GM23338 (cell line): Measurements from ENCODE around the gene HTATSF1. TPM values are rescaled to one million over a fixed set of nuclear protein-coding genes. Genes with fewer than 3 reads are reported as not detected.

Experiments
- ATAC-seq: fragments of 200-7000 bp; cut with Tn5 transposase; 3 replicates; pipeline ENCODE4 v1.9.1; 2020
- DNase-seq: peaks from one replicate; pipeline ENCODE4 v3.0.0-alpha.2; 2015; ENCODE audit warnings: low spot score
- H2AFZ ChIP-seq: fragments of 200-600 bp; sonication (generic); 2 replicates; pipeline ENCODE4 v1.8.0; 2016; ENCODE audit warnings: antibody characterized with exemption, mild to moderate bottlenecking, moderate library complexity
- H3F3A ChIP-seq: fragments of 200-600 bp; sonication (generic); replicated peaks from 2 replicates; pipeline ENCODE4 v1.8.0; 2017; ENCODE audit warnings: antibody characterized with exemption, mixed run types, low read depth
- H3K27ac ChIP-seq: fragments of 200-600 bp; sonication (generic); 2 replicates; pipeline ENCODE4 v1.6.1; 2016; ENCODE audit warnings: low read depth
- H3K27me3 ChIP-seq: fragments of 200-600 bp; sonication (generic); 2 replicates; pipeline ENCODE4 v1.8.0; 2016; ENCODE audit warnings: mild to moderate bottlenecking, mixed run types, moderate library complexity; ENCODE audit not compliant: insufficient read depth
- H3K36me3 ChIP-seq: fragments of 200-600 bp; sonication (generic); 2 replicates; pipeline ENCODE4 v1.8.0; 2016; ENCODE audit warnings: mild to moderate bottlenecking; ENCODE audit not compliant: insufficient read depth
- H3K4me1 ChIP-seq: fragments of 200-600 bp; sonication (generic); 2 replicates; pipeline ENCODE4 v1.8.0; 2016; ENCODE audit warnings: mild to moderate bottlenecking, moderate library complexity; ENCODE audit not compliant: insufficient read depth
- H3K4me2 ChIP-seq: fragments of 200-600 bp; sonication (generic); 2 replicates; pipeline ENCODE4 v1.7.1; 2017; ENCODE audit warnings: mixed run types
- H3K4me3 ChIP-seq: fragments of 200-600 bp; sonication (generic); 2 replicates; pipeline ENCODE4 v1.6.1; 2016; ENCODE audit warnings: mixed run types
- H3K79me2 ChIP-seq: fragments of 200-600 bp; sonication (generic); replicated peaks from 2 replicates; pipeline ENCODE4 v1.8.0; 2017; ENCODE audit warnings: mild to moderate bottlenecking; ENCODE audit not compliant: insufficient read depth
- H3K9me2 ChIP-seq: fragments of 200-600 bp; sonication (generic); 2 replicates; pipeline ENCODE4 v1.8.0; 2017; ENCODE audit not compliant: insufficient read depth
- H4K20me1 ChIP-seq: fragments of 200-600 bp; sonication (generic); replicated peaks from 2 replicates; pipeline ENCODE4 v1.8.0; 2017; ENCODE audit warnings: mild to moderate bottlenecking; ENCODE audit not compliant: insufficient read depth
- H3K27ac Mint-ChIP-seq: 2 replicates; pipeline ENCODE4 v1.8.0; 2020; ENCODE audit warnings: inconsistent platforms, mild to moderate bottlenecking, moderate library complexity, mixed read lengths
- H3K27me3 Mint-ChIP-seq: 3 replicates; pipeline ENCODE4 v1.8.0; 2022; ENCODE audit warnings: low read depth, mild to moderate bottlenecking, moderate library complexity, mixed read lengths, inconsistent platforms; ENCODE audit not compliant: insufficient read depth, poor library complexity
- H3K36me3 Mint-ChIP-seq: 3 replicates; pipeline ENCODE4 v1.8.0; 2021; ENCODE audit warnings: low read depth, mild to moderate bottlenecking, inconsistent platforms, moderate library complexity, mixed read lengths
- H3K4me1 Mint-ChIP-seq: 3 replicates; pipeline ENCODE4 v1.8.0; 2020; ENCODE audit warnings: mild to moderate bottlenecking, inconsistent platforms, mixed read lengths
- H3K4me3 Mint-ChIP-seq: 3 replicates; pipeline ENCODE4 v1.8.0; 2021; ENCODE audit warnings: moderate library complexity, mild to moderate bottlenecking, inconsistent platforms, mixed read lengths
- H3K9me3 Mint-ChIP-seq: 3 replicates; pipeline ENCODE4 v1.8.0; 2020; ENCODE audit warnings: moderate library complexity, mild to moderate bottlenecking, inconsistent platforms, mixed read lengths
- CREB1 ChIP-seq: fragments of 250-450 bp; sonication (Bioruptor Pico); IDR thresholded peaks from 2 replicates; pipeline ENCODE4 v1.5.0; 2020; ENCODE audit warnings: low read depth, mild to moderate bottlenecking, moderate library complexity
- CTCF ChIP-seq, 2 experiments: fragments of 200-600 bp in 1 of 2; sonication (generic) in 1 of 2; conservative IDR thresholded peaks; 2 replicates each; pipeline versions ENCODE4 v1.5.1 to v1.6.1; 2016 to 2017; ENCODE audit warnings: antibody characterized with exemption in 2 of 2, low read depth in 2 of 2, mild to moderate bottlenecking in 2 of 2, moderate library complexity in 1 of 2
- ETS1 ChIP-seq: IDR thresholded peaks from 2 replicates; pipeline ENCODE4 v1.6.1; 2016; ENCODE audit warnings: antibody characterized with exemption
- EZH2 ChIP-seq: fragments of 200-600 bp; sonication (generic); IDR thresholded peaks from one replicate; pipeline ENCODE4 v1.8.0; 2017; ENCODE audit warnings: antibody characterized with exemption, mild to moderate bottlenecking, low read depth; ENCODE audit not compliant: unreplicated experiment
- JUNB ChIP-seq: IDR thresholded peaks from one replicate; pipeline ENCODE4 v1.6.1; 2016; ENCODE audit warnings: antibody characterized with exemption; ENCODE audit not compliant: unreplicated experiment
- POLR2AphosphoS5 ChIP-seq: IDR thresholded peaks from 2 replicates; pipeline ENCODE4 v1.6.1; 2016; ENCODE audit warnings: antibody characterized with exemption, low read depth
- REST ChIP-seq: IDR thresholded peaks from one replicate; pipeline ENCODE4 v1.6.1; 2018; ENCODE audit warnings: antibody characterized with exemption; ENCODE audit not compliant: unreplicated experiment
- STAT1 ChIP-seq: IDR thresholded peaks from one replicate; pipeline ENCODE4 v1.6.1; 2016; ENCODE audit warnings: antibody characterized with exemption; ENCODE audit not compliant: unreplicated experiment
- ZNF114 ChIP-seq: fragments of 250-450 bp; sonication (Bioruptor Pico); IDR thresholded peaks from 2 replicates; pipeline ENCODE4 v1.5.0; 2020; ENCODE audit warnings: mild to moderate bottlenecking, moderate library complexity
- ZNF331 ChIP-seq: fragments of 250-450 bp; sonication (Bioruptor Pico); IDR thresholded peaks from 2 replicates; pipeline ENCODE4 v1.5.0; 2020; ENCODE audit warnings: low read depth, mild to moderate bottlenecking, moderate library complexity
- polyA plus RNA-seq: library from polyadenylated mRNA; unstranded; fragments of >200 nt; fragmentation: Nextera tagmentation; extraction: Ambion mirVana; gene quantifications from 2 replicates; pipeline ENCODE4 v1.2.1, GENCODE V29; 2016
- total RNA-seq: library from RNA; depleted of rRNA; stranded (reverse); fragments of >200 nt; shearing (Covaris generic); gene quantifications from 2 replicates; pipeline ENCODE4 v1.2.3, GENCODE V29; 2014

HTATSF1 gene
- total and polyA plus RNA-seq, 2 experiments from 2014 or later = 85.5 to 86.8 TPM

DNA sequence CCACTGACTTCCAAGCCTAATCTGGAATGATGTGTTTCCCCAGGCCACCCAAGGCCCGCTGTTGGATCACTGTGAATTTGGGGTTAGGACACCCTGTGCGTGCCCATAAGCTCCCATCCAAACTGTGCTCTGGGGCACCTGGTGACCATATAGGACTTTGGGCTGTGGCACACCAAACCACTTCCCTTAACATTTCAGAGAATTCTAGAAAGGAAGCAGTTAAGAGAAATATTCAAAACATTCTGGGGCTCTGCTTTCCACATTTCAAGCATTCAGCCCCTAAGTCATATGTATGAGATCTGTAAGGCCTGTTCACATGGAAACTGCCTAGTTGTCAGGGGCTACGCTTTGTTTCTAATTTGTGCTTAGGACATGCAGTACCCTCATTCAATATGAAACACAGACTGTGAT lies 49.0 kb downstream of the HTATSF1 start (continued):
- TF ChIP-seq REST = no peak
- TF ChIP-seq ETS1 = no peak
- TF ChIP-seq JUNB = no peak

GRCh38 chrX:136549226-136549625 lies 51.8 kb downstream of the HTATSF1 start:
- Histone ChIP-seq H3K9me2 (no peaks in the 10 kb centered on the region), H3K4me2 (no peak overlapping the region), H3K79me2 (no peaks in the 10 kb centered on the region), H4K20me1 (no peaks in the 10 kb centered on the region), H3K4me3 (no peak overlapping the region), H3K27me3 (no peaks in the 10 kb centered on the region), H2AFZ (no peak overlapping the region), H3K36me3 (no peaks in the 10 kb centered on the region), H3K27ac (no peak overlapping the region), H3K4me1 (no peaks in the 10 kb centered on the region), H3F3A (no peaks in the 10 kb centered on the region)
- H3K4me1 Mint-ChIP-seq = no peaks in the 10 kb centered on the region
- no peaks in the 10 kb centered on the region for H3K27me3 Mint-ChIP-seq
- H3K36me3 Mint-ChIP-seq = no peaks in the 10 kb centered on the region
- no peak for DNase-seq
- no peaks in the 10 kb centered on the region for H3K9me3 Mint-ChIP-seq
- ATAC-seq = no peak
- H3K27ac Mint-ChIP-seq = no peak overlapping the region
- H3K4me3 Mint-ChIP-seq = no peak overlapping the region
- TF ChIP-seq CREB1 (CRISPR knock-in tag) = no peak
- TF ChIP-seq STAT1 = no peak
- TF ChIP-seq POLR2AphosphoS5 = no peak
- no peak for TF ChIP-seq ZNF114 (CRISPR knock-in tag)
- no peak for TF ChIP-seq JUNB
- TF ChIP-seq ZNF331 (CRISPR knock-in tag) = no peak
- TF ChIP-seq CTCF (conservative IDR thresholded peaks at IDR 0.05; ENCODE audit: low read depth in 2 of 2) = no peak
- TF ChIP-seq EZH2 = no peak
- TF ChIP-seq REST = no peak
